ENCODE data around the gene PRKCH.
A peak's percentile ranks its signal among the peaks of the same experiment; 100 is the strongest.
"Not testable (repeated sequence)": the region's sequence is repeated elsewhere in the genome, so short reads cannot be mapped to it uniquely, and the experiment has no call there.

PRKCH gene

GRCh38 chr14:61308198-61308597 lies 13.2 kb upstream of the PRKCH start:
- DNase-seq (ENCODE audit: low read depth in 4 of 4, low spot score in 1 of 4): no peak

DNA sequence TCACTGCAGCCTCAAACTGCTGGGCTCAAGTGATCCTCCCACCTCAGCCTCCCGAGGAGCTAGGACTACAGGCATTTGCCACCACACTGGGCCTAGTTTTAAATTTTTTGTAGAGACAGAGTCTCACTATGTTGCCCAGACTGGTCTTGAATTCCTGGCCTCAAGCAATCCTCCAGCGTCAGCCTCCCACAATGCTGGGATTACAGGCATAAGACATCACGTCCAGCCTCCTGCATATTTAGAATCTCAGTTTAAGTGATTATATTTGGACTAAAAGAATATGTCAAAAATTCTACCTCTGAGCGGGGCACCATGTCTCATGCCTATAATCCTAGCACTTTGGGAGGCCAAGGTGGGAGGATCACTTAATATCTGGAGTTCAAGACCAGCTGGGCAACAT lies 12.7 kb upstream of the PRKCH start:
- not testable (repeated sequence) for DNase-seq (ENCODE audit: low read depth in 4 of 4, low spot score in 1 of 4)

DNA sequence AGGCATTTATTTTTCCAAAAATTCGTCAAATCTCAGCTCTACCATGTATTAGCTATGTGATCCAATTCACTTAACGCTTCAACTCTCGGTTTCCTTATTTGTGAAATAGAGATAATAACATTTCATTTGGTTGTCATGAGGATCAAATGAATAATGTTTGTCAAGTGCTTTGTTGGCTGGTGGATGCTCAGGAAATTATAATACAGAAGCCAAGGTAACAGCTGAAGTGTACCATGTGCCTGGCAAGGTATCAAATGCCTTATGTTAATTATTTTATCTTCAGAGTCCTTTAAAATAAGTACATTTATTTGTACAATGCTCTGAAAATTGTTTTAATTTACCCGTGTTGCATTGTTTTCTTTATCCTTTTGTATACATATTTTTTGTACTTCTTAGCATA lies 6.1 kb upstream of the PRKCH start:
- no peak for DNase-seq (ENCODE audit: low read depth in 4 of 4, low spot score in 1 of 4)

DNA sequence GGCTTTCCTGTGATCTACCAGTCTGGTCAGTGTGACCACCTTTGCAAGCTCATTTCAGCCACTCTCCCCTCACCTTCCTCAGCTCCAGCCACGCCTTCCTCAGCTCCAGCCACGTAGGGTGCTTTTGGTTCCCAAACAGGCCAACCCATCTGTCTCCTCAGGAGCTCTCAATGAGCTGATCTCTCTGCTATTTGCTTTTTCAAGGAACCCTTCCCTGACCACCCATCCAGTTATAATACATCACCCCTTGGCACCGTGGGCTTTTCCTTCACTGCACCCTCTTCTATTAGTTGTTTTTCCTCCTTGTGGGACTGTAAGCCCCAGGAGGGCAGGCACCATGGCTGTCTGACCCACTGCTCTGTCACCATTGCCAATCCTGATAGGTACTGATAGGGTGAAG lies 2.3 kb upstream of the PRKCH start:
- DNase-seq (ENCODE audit: low read depth in 4 of 4, low spot score in 1 of 4): no peak

DNA sequence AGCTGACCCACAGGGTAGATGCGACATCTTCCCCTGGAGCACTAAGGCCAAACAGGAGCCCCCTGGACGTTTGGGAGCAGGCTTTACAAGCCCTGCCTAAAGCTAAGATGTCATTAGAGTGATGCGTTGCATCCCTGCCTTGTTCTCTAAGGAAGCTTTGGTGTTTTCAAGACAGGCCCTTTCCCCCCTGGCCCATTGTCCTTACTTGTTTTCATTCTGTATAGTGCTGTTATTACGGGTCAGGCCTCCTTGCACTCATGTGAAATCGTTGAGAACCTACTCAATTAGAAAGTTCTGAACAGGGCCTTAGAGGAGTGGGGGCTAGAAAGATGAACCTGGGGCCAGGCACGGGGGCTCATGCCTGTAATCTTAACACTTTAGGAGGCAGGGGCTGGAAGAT lies 1.7 kb upstream of the PRKCH start:
- DNase-seq (ENCODE audit: low read depth in 4 of 4, low spot score in 1 of 4): no peak

DNA sequence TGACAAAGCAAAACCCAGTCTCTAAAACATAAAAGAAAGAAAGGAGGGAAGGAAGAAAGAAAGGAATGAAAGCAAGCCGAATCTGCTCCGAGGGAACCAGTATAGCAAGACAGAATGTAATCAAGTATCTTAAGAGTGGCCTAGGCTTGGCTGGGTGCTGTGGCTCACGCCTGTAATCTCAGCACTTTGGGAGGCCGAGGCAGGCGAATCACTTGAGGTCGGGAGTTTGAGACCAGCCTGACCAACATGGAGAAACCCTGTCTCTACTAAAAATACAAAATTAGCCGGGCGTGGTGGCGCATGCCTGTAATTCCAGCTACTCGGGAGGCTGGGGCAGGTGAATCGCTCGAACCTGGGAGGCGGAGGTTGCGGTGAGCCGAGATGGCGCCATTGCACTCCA lies 1.2 kb upstream of the PRKCH start:
- not testable (repeated sequence) for DNase-seq (ENCODE audit: low read depth in 4 of 4, low spot score in 1 of 4)

GRCh38 chr14:61320806-61321384 lies 484 bp upstream of the PRKCH start:
- DNase-seq (ENCODE audit: low read depth in 4 of 4, low spot score in 1 of 4): no peak

DNA sequence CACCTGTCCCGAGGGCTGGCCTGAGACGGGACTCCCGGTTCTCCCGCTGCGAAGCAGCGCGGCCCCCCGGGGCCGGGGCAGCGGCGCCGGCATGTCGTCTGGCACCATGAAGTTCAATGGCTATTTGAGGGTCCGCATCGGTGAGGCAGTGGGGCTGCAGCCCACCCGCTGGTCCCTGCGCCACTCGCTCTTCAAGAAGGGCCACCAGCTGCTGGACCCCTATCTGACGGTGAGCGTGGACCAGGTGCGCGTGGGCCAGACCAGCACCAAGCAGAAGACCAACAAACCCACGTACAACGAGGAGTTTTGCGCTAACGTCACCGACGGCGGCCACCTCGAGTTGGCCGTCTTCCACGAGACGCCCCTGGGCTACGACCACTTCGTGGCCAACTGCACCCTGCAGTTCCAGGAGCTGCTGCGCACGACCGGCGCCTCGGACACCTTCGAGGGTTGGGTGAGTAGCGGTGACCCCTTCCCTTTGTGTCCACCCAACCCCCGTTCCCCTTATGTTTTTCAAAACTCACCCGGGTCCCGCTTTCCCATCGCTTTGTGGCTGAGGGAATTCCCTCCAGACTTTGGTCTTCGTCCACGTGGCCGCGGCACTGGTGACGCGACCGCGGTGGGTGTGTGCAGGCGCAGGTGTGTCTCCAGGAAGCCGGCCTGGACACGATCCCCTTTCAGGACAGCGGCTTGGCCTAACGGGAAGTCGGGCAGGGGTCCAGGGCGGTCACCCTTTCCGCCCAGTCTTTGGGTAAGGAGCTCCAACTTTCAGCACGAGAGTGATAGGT lies 826 bp downstream of the PRKCH start:
- peak in 1 of 4 experiments; percentile 19 for DNase-seq (ENCODE audit: low read depth in 4 of 4, low spot score in 1 of 4)

DNA sequence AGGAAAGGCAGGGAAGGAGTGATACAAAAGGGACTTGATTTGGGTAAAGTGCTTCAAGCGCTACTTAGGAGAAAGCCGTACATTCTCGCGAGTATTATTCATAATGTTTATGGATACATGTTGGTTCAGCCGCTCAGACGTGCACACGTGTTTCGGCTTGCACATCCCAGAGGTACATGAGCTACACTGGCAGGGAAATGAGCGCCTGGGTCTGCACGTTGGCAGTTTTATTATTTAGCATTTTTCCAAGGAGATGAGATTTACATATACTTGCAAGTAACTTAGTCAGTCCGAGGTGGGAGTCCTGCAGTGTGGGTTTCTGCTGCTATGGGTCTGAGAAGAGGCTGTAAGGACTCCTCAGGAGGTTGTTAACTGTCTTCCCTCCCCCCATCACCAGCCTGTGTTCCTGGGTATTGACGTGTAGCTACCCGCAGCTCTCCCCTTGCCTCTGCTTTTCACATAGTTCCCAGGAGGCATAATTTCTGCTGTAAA lies 1.5 kb downstream of the PRKCH start:
- DNase-seq (ENCODE audit: low read depth in 4 of 4, low spot score in 1 of 4): peak in 1 of 4 experiments; percentile 38

- DNase-seq (ENCODE audit: low read depth in 4 of 4, low spot score in 1 of 4): no peak
Observed at GRCh38 chr14:61323970-61324369, 2.6 kb downstream of the PRKCH start.

DNA sequence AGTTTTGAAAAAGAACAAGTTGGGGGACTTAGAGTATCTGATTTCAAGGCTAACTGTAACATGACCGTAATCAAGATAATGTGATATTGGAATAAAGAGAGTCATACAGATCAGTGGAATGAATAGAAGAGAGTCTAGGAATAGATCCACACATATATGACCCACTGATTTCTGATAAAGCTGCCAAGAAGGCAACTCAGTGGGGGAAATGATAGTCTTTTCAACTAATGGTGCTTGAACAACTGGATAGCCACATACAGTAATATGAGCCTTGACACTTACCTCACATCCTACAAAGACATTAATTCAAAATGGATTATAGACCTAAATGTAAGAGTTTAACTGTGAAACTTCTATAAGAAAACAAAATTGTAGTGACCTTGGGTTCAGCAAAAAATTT lies 3.8 kb downstream of the PRKCH start:
- no peak for DNase-seq (ENCODE audit: low read depth in 4 of 4, low spot score in 1 of 4)

DNA sequence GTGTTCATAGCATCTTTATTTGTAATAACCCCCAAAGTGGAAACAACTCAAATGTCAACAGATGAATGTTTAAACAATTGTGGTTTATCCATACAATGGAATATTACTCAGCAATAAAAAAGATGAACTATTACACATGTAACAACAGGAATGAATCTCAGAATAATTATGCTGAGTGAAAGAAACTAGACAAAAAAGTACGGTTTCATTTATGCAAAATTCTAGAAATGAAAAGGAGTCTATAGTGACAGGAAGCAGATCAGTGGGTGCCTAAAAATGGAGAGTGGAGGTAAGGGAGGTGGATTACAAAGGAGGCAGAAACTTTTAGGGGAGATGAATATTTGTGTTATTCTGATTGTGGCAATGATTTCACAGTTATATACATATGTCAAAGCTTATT lies 4.8 kb downstream of the PRKCH start:
- DNase-seq (ENCODE audit: low read depth in 4 of 4, low spot score in 1 of 4): no peak

DNA sequence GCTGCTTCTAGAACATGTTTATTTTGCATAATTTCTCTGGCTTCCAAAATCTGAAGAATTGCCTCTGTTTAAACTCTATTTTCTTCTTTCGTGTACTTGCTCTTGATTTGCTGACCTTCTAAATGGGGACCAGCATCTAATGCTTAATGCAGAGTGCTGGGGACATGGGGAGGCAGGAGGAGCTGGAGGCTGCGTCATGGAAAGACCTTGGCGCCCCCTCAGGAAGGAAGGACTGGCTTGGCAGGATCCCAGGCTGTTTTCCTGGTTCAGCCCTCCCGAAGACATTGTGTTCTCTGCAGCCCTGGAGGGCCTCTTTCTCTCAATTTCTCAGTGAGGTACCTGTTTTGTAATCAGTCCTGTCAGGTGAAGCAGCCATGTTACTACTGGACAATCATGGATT lies 5.5 kb downstream of the PRKCH start:
- no peak for DNase-seq (ENCODE audit: low read depth in 4 of 4, low spot score in 1 of 4)

DNA sequence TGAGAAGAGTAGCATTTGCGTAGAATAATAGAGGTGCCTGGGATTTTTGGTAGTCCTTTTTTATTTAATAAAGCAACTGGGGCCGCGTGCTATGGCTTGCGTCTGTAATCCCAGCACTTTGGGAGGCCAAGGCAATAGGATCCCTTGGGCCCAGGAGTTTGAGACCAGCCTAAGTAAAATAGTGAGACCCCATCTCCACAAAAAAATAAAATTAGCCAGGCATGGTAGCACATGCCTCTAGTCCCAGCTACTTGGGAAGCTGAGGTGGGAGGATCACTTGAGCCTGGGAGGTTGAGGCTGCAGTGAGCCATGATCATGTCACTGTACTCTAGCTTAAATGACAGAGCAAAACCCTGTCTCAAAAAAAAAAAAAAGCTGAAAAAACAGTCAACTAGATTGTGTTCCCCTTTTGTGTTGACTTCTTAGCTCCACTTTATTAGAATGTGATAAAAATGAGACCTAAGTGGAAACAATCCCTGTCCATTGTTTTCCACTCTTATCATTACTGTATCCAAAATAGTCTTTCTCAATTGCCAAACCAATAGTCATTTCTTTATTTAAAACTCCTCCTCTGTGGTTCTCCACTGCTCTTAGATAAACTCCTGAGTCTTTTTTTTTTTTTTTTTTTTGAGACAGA lies 7.4 kb downstream of the PRKCH start:
- no peak for DNase-seq (ENCODE audit: low read depth in 4 of 4, low spot score in 1 of 4)

DNA sequence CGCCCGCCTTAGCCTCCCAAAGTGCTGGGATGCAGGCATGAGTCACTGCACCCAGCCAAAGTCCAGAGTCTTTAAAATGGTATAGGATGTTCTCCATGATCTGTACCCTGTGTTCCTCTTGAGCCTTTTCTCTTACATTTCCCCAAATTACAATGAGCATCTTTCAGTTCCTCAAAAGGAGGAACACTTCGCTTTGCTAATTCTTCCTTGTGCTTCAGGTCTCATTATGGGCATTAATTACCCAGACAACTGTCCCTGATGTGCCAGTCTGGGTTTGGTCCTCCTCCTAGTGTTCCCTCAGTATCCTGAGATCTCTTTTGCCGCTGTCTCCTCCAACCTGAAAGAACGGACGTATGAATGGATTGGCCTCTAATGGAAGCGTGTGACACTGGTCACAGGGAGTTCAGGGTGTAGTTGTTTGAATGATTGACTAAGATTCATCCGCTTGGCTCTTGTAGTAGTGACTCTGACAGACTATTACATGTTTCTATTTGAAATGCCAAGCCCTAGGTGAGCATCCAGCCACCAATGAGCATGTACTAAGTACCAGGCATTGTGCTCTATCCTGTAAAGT lies 8.2 kb downstream of the PRKCH start:
- DNase-seq (ENCODE audit: low read depth in 4 of 4, low spot score in 1 of 4): no peak

GRCh38 chr14:61330511-61330910 lies 9.1 kb downstream of the PRKCH start:
- no peak for DNase-seq (ENCODE audit: low read depth in 4 of 4, low spot score in 1 of 4)

DNA sequence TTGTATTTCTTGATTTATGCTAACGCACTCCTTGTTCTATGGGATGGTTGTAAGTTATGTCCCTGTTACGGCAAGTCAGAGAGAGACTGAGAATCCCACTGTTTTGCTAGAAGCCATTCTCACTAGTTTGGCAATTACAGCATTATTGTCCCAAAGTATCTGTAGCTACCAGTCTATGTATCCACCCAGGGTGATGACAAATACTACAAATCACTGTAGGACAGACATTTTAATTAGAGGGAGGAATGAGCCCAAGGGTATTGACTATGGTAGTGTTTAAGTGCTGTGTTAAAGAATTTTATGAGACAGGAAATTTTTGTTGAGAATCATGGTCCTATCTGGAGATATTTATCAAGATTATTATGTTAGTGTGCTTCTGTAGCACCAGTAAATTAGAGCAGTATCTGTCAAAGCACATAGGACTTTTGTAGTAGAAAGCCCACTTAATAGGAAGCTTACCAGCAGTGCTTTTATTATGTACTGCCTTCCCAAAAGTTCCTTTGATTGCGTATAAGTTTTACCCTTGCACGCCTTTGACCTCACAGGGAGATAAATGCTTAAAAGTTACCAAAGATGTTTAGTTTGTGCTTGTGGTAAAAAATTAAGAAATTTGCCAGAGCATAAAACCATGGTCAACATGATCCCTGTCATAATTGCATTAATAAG lies 10.7 kb downstream of the PRKCH start:
- no peak for DNase-seq (ENCODE audit: low read depth in 4 of 4, low spot score in 1 of 4)

DNA sequence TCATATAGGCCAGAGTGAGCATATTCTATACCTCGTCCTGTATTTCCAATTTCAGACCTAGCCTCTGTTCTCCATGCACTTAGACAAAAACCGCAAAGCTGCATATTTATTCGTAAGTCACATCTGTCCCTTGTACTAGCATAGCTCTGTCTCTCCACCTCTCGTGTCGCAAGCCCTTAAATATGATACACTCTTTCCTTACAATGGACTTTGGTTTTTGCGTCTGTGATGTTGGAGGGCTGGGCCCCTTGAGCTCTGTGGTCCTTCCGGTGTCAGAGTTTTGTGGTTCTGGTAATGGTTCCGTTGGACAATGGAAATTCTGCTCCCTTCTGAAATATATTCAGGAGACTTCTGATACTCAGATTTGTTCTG lies 11.3 kb downstream of the PRKCH start:
- DNase-seq (ENCODE audit: low read depth in 4 of 4, low spot score in 1 of 4): no peak

DNA sequence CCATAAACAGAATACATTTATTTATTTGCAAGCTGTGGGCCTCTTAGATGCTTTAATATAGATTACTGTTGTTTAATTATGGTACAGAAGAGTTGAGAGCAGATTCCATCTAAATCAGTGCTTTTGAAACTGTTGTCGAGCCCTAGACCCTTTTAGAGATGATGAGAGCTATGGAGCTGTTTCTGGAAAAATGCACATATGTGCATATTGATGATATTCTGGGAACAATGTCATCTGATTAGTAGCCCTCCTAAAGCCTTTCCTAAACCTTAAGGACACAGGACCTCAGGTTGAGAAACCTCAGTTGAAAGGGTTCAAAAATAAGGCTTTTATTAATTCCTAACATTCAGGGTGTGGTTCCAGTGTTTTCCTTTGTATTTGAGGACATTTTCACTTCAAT lies 11.7 kb downstream of the PRKCH start:
- no peak for DNase-seq (ENCODE audit: low read depth in 4 of 4, low spot score in 1 of 4)

DNA sequence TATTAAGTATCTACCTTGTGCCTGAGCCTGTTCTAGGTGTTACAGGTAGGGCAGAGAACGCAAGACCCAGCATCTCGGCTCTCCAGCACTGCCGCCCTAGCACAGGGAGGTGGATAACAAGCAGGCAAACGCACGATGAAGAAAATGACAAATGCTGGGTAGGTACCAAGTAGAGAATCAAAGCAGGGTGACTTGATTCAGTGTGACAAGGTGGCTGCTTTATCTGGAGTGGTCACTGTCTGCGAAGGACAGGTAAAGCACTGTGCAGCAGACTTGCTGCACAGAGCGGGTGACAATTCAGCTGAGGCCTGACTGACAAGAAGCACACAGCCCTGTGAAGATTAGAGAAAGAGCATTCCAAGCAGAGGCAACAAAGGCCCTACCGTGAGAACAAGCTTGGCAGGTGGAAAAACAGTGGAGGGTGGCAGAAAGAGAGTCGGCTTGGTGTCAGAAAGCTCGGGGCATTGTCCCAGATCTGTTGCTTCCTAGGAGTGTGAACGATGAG lies 12.9 kb downstream of the PRKCH start:
- DNase-seq (ENCODE audit: low read depth in 4 of 4, low spot score in 1 of 4): no peak

- no peak for DNase-seq (ENCODE audit: low read depth in 4 of 4, low spot score in 1 of 4)
Observed at GRCh38 chr14:61335049-61335448, 13.7 kb downstream of the PRKCH start.
